HG03066 (cell line): ENCODE results near the gene IFITM1.
"Not testable (repeated sequence)": the region's sequence is repeated elsewhere in the genome, so short reads cannot be mapped to it uniquely, and the experiment has no call there.

ENCODE experiments used
- ATAC-seq: cut with Tn5 transposase; IDR thresholded peaks from one replicate; pipeline ENCODE4 v1.9.1; 2021; ENCODE audit warnings: low read depth; ENCODE audit not compliant: unreplicated experiment

Gene IFITM1

DNA sequence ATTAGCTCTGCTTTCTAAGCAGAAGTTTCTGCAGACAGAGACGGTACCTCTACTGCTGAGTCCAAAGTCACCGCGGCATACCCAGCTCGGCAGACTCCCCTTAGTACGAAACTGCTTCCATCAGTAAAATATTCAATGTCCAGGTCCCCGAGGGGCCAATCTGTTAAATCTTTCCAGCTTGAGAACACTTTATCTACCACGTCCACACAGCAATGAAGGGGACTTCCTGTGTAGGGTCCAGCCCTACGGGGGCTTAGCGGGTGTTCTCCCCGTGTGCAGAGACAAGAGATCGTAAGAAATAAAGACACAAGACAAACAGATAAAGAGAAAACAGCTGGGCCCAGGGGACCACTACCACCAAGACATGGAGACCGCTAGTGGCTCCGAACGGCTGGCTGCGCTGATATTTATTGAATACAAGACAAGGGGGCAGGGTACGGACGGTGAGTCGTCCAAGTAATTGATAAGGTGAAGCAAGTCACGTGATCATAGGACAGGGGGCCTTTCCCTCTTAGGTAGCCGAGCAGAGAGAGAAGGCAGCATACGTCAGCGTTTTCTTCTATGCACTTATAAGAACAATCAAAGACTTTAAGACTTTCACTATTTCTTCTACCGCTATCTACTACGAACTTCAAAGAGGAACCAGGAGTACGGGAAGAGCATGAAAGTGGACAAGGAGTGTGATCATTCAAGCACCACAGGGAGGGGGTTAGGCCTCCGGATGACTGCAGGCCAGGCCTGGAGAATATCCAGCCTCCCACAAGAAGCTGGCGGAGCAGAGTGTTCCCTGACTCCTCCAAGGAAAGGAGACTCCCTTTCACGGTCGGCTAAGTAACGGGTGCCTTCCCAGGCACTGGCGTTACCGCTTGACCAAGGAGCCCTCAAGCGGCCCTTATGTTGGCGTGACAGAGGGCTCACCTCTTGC is 11.0 kb downstream of the IFITM1 start:
- ATAC-seq = not testable (repeated sequence)

DNA sequence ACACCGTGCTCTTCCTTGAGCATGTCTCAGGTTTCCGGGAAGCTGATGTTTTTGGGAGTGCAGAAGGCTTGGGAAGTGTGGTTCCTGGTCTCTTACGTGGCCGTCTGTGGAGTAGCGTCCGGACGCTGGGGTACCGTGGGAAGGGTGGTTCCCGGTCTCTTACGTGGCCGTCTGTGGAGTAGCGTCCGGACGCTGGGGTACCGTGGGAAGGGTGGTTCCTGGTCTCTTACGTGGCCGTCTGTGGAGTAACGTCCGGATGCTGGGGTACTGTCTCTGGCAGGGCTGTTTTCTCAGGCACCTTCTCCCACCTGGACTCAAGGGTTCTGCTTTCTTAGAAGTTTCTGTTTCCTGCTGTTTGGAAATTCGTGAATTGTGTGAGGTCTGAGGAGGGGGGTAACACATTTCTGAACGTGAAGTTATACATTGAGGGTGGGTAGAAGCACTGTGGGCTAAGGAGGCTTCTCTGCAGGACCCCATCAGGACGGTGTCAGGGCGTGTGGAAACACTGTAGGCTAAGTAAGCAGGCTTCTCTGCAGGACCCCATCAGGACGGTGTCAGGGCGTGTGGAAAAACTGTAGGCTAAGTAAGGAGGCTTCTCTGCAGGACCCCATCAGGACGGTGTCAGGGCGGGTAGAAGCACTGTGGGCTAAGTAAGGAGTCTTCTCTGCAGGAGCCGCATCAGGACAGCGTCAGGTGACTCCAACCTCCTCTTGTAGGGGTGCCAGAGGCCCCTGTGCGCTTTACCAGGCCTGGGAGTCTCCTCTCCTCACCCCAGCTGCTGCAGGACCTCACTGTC is 12.2 kb downstream of the IFITM1 start:
- no peak for ATAC-seq

- no peak for ATAC-seq
Observed at GRCh38 chr11:326592-326841, 12.7 kb downstream of the IFITM1 start.

- ATAC-seq = peak; percentile 59
Observed at GRCh38 chr11:326842-327580, 13.2 kb downstream of the IFITM1 start.

DNA sequence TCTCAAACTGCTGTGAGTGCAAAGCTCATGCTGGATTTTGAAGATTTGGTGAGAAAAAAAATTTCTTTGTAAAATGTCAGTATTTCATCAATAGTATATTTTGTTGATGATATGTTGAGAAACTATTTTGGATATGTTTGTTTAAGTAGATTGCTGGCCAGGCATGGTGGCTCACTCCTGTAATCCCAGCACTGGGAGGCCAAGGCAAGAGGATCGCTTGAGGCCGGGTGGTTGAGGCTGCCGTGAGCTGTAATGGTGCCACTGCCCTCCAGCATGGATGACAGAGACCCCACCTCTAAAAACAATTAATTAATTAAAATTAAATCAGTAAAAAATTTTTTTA is 13.7 kb downstream of the IFITM1 start:
- no peak for ATAC-seq

DNA sequence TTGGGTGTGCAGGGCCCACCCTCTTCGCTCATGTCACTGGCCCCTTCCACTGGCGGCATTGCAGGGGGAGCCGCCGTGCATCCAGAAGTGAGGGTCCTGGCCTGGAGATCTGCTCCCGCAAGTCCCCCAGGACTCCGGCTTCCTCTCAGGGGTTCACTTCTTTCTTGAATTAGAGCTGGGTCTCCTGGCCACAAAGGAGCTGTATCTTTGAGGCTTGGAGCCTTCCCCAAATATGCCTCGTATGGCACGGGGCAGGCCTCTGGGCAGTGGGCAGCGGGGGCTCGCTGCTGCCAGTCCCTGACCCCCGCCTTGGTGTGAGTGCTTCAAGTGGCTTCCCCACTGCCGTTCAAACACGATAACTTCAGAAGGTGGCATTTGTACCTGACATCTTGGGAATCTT is 14.2 kb downstream of the IFITM1 start:
- no peak for ATAC-seq

DNA sequence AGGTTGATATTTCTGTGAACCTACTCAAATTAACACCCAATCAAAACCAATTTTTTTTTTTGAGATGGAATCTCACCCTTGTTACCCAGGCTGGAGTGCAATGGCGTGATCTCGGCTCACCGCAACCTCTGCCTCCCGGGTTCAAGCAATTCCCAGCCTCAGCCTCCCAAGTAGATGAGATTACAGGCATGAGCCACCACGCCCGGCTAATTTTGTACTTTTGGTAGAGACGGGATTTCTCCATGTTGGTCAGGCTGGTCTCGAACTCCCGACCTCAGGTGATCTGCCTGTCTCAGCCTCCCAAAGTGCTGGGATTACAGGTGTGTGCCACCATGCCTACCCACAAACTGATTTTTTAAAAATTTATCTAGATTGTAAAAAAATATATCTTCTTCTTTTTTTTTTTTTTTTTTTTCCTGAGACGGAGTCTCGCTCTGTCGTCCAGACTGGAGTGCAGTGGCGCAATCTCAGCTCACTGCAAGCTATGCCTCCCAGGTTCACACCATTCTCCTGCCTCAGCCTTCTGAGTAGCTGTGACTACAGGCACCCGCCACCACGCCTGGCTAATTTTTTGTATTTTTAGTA is 14.8 kb downstream of the IFITM1 start:
- ATAC-seq = not testable (repeated sequence)

DNA sequence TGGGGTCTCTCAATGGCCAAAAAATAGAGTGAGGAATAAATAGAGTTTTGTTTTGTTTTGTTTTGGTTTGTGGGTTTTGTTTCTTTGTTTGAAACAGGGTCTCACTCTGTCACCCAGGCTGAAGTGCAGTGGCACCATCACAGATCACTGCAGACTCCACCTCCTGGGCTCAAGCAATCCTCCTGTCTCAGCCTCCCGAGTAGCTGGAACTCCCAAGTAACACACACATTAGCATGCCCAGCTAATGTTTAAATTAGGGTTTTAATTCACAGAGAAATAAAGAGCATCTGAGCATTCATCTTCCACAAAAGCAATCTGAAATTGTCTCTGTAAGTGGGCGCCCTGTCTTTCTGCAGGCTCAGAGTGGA is 16.0 kb downstream of the IFITM1 start:
- ATAC-seq = no peak

GRCh38 chr11:330307-330693 is 16.5 kb downstream of the IFITM1 start:
- ATAC-seq = no peak

- no peak for ATAC-seq
Observed at GRCh38 chr11:330694-331357, 17.0 kb downstream of the IFITM1 start.

DNA sequence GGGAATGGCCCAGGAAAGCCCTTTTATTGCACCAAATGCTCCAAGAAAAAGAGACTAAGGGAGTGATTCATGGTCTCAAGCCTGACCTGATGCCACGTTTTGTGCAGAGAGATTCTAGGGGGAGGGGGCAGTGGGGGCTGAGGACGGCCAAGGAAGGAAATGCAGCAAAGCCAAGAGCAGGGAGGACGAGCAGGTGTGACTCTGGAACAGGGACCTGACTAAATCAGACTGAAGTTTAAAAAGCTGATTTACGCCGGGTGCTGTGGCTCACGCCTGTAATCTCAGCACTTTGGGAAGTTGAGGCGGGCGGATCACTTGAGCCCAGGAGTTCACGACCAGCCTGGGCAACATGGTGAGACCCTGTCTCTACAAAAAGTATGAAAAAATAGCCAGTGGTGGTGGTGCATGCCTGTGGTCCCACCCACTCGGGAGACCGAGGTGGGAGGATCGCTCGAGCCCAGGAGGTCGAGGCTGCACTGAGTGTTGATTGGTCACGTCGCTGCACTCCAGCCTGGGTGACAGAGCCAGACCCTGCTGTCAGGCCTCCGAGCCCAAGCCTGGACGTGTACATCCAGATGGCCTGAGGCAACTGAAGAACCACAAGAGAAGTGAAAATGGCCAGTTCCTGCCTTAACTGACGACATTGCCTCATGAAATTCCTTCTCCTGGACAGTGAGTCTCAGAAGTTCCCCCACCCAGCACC is 17.7 kb downstream of the IFITM1 start:
- ATAC-seq = no peak

- ATAC-seq = no peak
Observed at GRCh38 chr11:332651-333480, 19.0 kb downstream of the IFITM1 start.

DNA sequence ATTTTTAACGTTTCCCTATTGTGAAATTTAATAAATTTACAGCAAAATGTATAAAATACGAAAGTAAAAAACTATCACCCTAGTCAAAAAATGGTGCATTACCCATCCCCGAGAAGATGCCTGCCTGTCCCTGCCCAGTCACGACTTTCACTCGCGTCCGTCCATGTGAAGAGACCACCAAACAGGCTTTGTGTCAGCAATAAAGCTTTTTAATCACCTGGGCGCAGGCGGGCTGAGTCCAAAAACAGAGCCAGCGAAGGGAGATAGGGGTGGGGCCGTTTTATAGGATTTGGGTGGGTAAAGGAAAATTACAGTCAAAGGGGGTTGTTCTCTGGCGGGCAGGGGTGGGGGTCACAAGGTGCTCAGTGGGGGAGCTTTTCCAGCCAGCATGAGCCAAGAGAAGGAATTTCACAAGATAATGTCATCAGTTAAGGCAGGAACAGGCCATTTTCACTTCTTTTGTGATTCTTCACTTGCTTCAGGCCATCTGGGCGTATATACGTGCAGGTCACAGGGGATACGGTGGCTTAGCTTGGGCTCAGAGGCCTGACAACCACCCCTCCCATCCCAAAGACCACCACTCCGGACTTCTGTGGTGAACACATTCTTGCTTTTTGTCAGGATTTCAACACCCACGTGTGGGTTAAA is 19.9 kb downstream of the IFITM1 start:
- not testable (repeated sequence) for ATAC-seq

- no peak for ATAC-seq
Observed at GRCh38 chr11:334264-334994, 20.6 kb downstream of the IFITM1 start.

DNA sequence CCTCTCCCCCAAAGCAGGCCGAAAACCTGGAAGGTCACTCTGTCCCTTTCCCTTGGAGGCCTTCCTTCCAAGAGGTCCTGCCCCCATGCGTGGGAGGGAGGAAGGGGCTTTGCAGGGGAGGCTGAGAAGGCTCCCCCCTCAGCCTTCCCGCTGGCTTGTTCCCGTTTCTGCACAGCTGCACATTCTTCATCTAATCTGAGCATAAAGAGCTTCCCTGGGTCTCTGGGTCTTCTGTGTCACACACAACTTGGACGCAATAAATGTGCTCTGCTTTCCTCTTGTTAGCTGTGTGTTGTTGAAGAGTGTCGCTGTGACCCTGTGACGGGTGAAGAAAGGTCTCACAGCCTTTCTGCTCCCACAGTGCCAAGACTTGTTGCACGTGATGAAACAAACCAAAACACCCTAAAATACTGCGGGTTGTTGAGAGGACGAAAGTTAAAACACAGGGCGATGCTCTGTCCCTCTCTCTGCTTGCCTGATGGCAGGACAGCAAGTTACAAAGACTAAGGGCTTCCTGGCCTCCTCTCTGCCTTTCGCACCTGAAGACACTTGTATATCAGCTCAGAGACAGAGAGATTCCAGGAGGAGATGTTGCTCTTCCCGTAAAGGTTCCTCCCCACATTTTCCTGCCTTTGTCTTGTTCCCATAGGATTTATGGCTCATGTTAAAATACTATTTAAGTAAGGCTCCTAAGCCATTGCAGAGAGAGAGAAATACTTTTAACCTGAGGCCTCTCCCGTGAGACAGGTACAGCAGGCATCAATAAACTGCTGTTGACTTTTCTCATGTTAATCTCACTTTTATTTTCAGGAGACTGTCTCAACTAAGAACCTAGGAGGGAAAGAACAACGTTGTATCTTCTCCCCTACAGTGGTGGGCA is 22.2 kb downstream of the IFITM1 start:
- ATAC-seq = no peak

- no peak for ATAC-seq
Observed at GRCh38 chr11:336659-337198, 22.9 kb downstream of the IFITM1 start.

GRCh38 chr11:337711-338110 is 23.9 kb downstream of the IFITM1 start:
- ATAC-seq = no peak
